HCT116 (cell line): ENCODE results near the gene TSKU. TPM values are rescaled to one million over a fixed set of nuclear protein-coding genes. Genes with fewer than 3 reads are reported as not detected.

Source experiments
- ATAC-seq: fragments of 200-7000 bp; cut with Tn5 transposase; 2 replicates; pipeline ENCODE4 v1.9.1; 2020; ENCODE audit warnings: mild to moderate bottlenecking, moderate library complexity
- BruUV-seq: library from RNA; stranded (reverse); fragments of 400-500 nt; replicated peaks from 2 replicates; lab custom pipeline; 2021; lab: Mats Ljungman, UMichigan
- CTCF ChIA-PET: fragments of 300-600 bp; sonication (Branson Sonifier 250); formaldehyde crosslinking; loops from one replicate; lab custom pipeline; 2021; ENCODE audit warnings: antibody characterized with exemption; lab: Charles Lee
- POLR2A ChIA-PET: fragments of 300-600, 350-600 bp; sonication (Branson Sonifier 250); formaldehyde crosslinking; loops from one replicate; lab custom pipeline; 2021; ENCODE audit warnings: antibody characterized with exemption; lab: Charles Lee
- RAD21 ChIA-PET, 2 experiments: fragments of 300-600 bp; sonication (Branson Sonifier 250); formaldehyde crosslinking; loops; one replicate each; lab custom pipeline; 2023; ENCODE audit warnings: low total read pairs in 2 of 2; ENCODE audit not compliant: uncharacterized antibody in 2 of 2, unreplicated experiment in 2 of 2, low non-redundant PET in 1 of 2; lab: Charles Lee
- DNase-seq: peaks from one replicate; pipeline ENCODE4 v3.0.0-alpha.2; 2010; ENCODE audit warnings: low read depth, low spot score
- H2AFZ ChIP-seq: fragments of 200-600 bp; shearing (Covaris generic), sonication (generic); 2 replicates; pipeline ENCODE4 v1.6.1; 2017; ENCODE audit warnings: low read depth, mixed run types, mixed read lengths, antibody characterized with exemption, low read length; ENCODE audit not compliant: poor library complexity, severe bottlenecking
- H3K27ac ChIP-seq: 2 replicates; pipeline ENCODE4 v1.5.1; 2012; ENCODE audit warnings: low read depth, low read length
- H3K27me3 ChIP-seq: fragments of 200-600 bp; sonication (generic); 2 replicates; pipeline ENCODE4 v1.6.1; 2016; ENCODE audit warnings: mixed run types, low read length, mixed read lengths; ENCODE audit not compliant: insufficient read depth
- H3K36me3 ChIP-seq, 2 experiments: fragments of 200-500 bp in 1 of 2; fragments of 200-600 bp in 1 of 2; sonication (Bioruptor generic) in 1 of 2; sonication (generic) in 1 of 2; 2 replicates each; pipeline versions ENCODE4 v1.5.1 to v1.6.1; 2014 to 2016; ENCODE audit warnings: low read length in 2 of 2, inconsistent platforms in 1 of 2, mixed read lengths in 1 of 2, mixed run types in 1 of 2; ENCODE audit not compliant: insufficient read depth in 2 of 2, control insufficient read depth in 1 of 2
- H3K4me1 ChIP-seq, 2 experiments: fragments of 200-600 bp in 1 of 2; sonication (generic) in 1 of 2; 2 replicates each; pipeline versions ENCODE4 v1.5.1 to v1.6.1; 2012 to 2017; ENCODE audit warnings: low read length in 2 of 2, inconsistent platforms in 1 of 2, mild to moderate bottlenecking in 1 of 2, mixed read lengths in 1 of 2, mixed run types in 1 of 2, moderate library complexity in 1 of 2; ENCODE audit not compliant: insufficient read depth in 2 of 2, control insufficient read depth in 1 of 2
- H3K4me2 ChIP-seq: fragments of 200-600 bp; sonication (generic); 2 replicates; pipeline ENCODE4 v1.6.1; 2017; ENCODE audit warnings: mixed run types, low read length, mixed read lengths
- H3K4me3 ChIP-seq, 2 experiments: fragments of 200-600 bp in 1 of 2; sonication (generic) in 1 of 2; replicated peaks in 1 of 2; 2 replicates each; pipeline ENCODE4 v1.5.1; 2011 to 2016; ENCODE audit warnings: low read length in 2 of 2, control low read depth in 1 of 2, low read depth in 1 of 2, mild to moderate bottlenecking in 1 of 2, mixed read lengths in 1 of 2, mixed run types in 1 of 2
- H3K79me2 ChIP-seq: fragments of 200-600 bp; sonication (generic); 2 replicates; pipeline ENCODE4 v1.6.1; 2017; ENCODE audit warnings: mild to moderate bottlenecking, mixed run types, low read length, moderate library complexity, mixed read lengths; ENCODE audit not compliant: insufficient read depth
- H3K9ac ChIP-seq: fragments of 200-600 bp; sonication (generic); 2 replicates; pipeline ENCODE4 v1.6.1; 2016; ENCODE audit warnings: low read length, mixed read lengths
- H3K9me2 ChIP-seq: fragments of 200-600 bp; sonication (generic), shearing (Covaris generic); 2 replicates; pipeline ENCODE4 v1.6.1; 2017; ENCODE audit warnings: mixed run types, mild to moderate bottlenecking, moderate library complexity; ENCODE audit not compliant: insufficient read depth
- H3K9me3 ChIP-seq, 2 experiments: fragments of 200-500 bp in 1 of 2; fragments of 200-600 bp in 1 of 2; sonication (Bioruptor generic) in 1 of 2; sonication (generic) in 1 of 2; 2 replicates each; pipeline ENCODE4 v1.6.1; 2014 to 2017; ENCODE audit warnings: low read length in 2 of 2, mixed read lengths in 2 of 2, inconsistent platforms in 1 of 2, low read depth in 1 of 2, mild to moderate bottlenecking in 1 of 2, mixed run types in 1 of 2, moderate library complexity in 1 of 2; ENCODE audit not compliant: control insufficient read depth in 1 of 2, insufficient read depth in 1 of 2
- H4K20me1 ChIP-seq: fragments of 200-600 bp; sonication (generic), shearing (Covaris generic); 2 replicates; pipeline ENCODE4 v1.6.1; 2017; ENCODE audit warnings: mixed run types, mild to moderate bottlenecking, moderate library complexity; ENCODE audit not compliant: insufficient read depth
- CBX3 ChIP-seq: IDR thresholded peaks from 2 replicates; pipeline ENCODE4 v1.6.1; 2012; ENCODE audit warnings: low read depth
- JUND ChIP-seq: IDR thresholded peaks from 2 replicates; pipeline ENCODE4 v1.6.1; 2012
- POLR2A ChIP-seq: IDR thresholded peaks from 2 replicates; pipeline ENCODE4 v1.7.0; 2011; ENCODE audit warnings: borderline replicate concordance; ENCODE audit not compliant: insufficient read depth, insufficient read length; ENCODE audit errors: extremely low read depth
- REST ChIP-seq: IDR thresholded peaks from 2 replicates; pipeline ENCODE4 v1.6.1; 2012; ENCODE audit warnings: low read depth
- TCF7L2 ChIP-seq: IDR thresholded peaks from 2 replicates; pipeline ENCODE4 v1.7.0; 2011; ENCODE audit warnings: borderline replicate concordance, inconsistent platforms; ENCODE audit not compliant: insufficient read depth, insufficient read length; ENCODE audit errors: extremely low read depth
- YY1 ChIP-seq: IDR thresholded peaks from 2 replicates; pipeline ENCODE4 v1.6.1; 2011; ENCODE audit warnings: low read length, low read depth, moderate library complexity, mild to moderate bottlenecking; ENCODE audit not compliant: insufficient replicate concordance; ENCODE audit errors: extremely low read depth
- intact Hi-C: fragments of 100-400 bp; cut with micrococcal nuclease; formaldehyde crosslinking; loops from 2 replicates; pipeline ENCODE4 v1.10.0; 2022
- total RNA-seq: library from RNA; stranded (reverse); gene quantifications from one replicate; pipeline ENCODE4 v1.2.1, GENCODE V29; 2021; ENCODE audit not compliant: unreplicated experiment

The TSKU gene
- total RNA-seq, 1 experiment from 2014 or later: 21.9 TPM

GRCh38 chr11:76801736-76802135 lies 18.6 kb downstream of the TSKU start:
- RAD21 ChIA-PET: interaction anchor here in 1 of 2 experiments (1.3 kb wide), 1 partner anchor 68 kb away, joined by 5 read pairs; no protein-coding TSS in a partner anchor
- BruUV-seq: no TSS peak
- no peak for ATAC-seq

More at GRCh38 chr11:76801736-76802135, 18.6 kb downstream of the TSKU start:
- intact Hi-C loops: no loop called here
- no peaks in the 10 kb centered on the region for H3K27me3 ChIP-seq
- no peak for DNase-seq
- no peaks in the 10 kb centered on the region for H3K36me3 ChIP-seq
- H4K20me1 ChIP-seq: no peaks in the 10 kb centered on the region
- H3K9ac ChIP-seq: no peak overlapping the region
- no peak overlapping the region for H3K4me2 ChIP-seq
- no peaks in the 10 kb centered on the region for H3K79me2 ChIP-seq
- peaks cover 7 to 10% of the 10 kb centered on the region in 2 experiments; a peak in 3 of 4 replicates for H3K4me1 ChIP-seq
- H3K9me2 ChIP-seq: no peaks in the 10 kb centered on the region
- TF ChIP-seq REST: no peak
- no peak for TF ChIP-seq YY1
- TF ChIP-seq JUND: no peak
- no peak for TF ChIP-seq POLR2A
- no peak for TF ChIP-seq CBX3
- TF ChIP-seq TCF7L2: no peak
- no peak overlapping the region for H3K27ac ChIP-seq
- POLR2A ChIA-PET: interaction anchor here (1.1 kb wide), 1 partner anchor 13 kb away, joined by 6 read pairs; no protein-coding TSS in a partner anchor
- H3K9me3 ChIP-seq: no peaks in the 10 kb centered on the region
- CTCF ChIA-PET: interaction anchor here (1.1 to 7.3 kb wide), 3 partner anchors 68 to 119 kb away, joined by 4 to 50 read pairs (median 7); no protein-coding TSS in a partner anchor
- H3K4me3 ChIP-seq: no peak overlapping the region
- H2AFZ ChIP-seq: no peak overlapping the region
